PC-3 (cell line): Measurements from ENCODE around the gene MBLAC1. TPM values are rescaled to one million over a fixed set of nuclear protein-coding genes. Genes with fewer than 3 reads are reported as not detected.

Experiments used
- ATAC-seq: fragments of 200-7000 bp; cut with Tn5 transposase; 2 replicates; pipeline ENCODE4 v1.9.1; 2020; ENCODE audit warnings: mild to moderate bottlenecking, moderate library complexity
- BruUV-seq: library from RNA; stranded (reverse); fragments of 400-500 nt; replicated peaks from 2 replicates; lab custom pipeline; 2021; lab: Mats Ljungman, UMichigan
- CTCF ChIA-PET: fragments of 300-600 bp; sonication (Branson Sonifier 250); formaldehyde crosslinking; loops from one replicate; lab custom pipeline; 2022; ENCODE audit warnings: antibody characterized with exemption; lab: Charles Lee
- POLR2A ChIA-PET: fragments of 300-600 bp; sonication (Branson Sonifier 250); formaldehyde crosslinking; loops from one replicate; lab custom pipeline; 2022; ENCODE audit warnings: antibody characterized with exemption; ENCODE audit not compliant: unreplicated experiment; lab: Charles Lee
- DNase-seq: peaks from one replicate; pipeline ENCODE4 v3.0.0-alpha.2; 2015
- H2AFZ ChIP-seq: fragments of 300-600 bp; sonication (generic); 2 replicates; pipeline ENCODE4 v1.6.0; 2016; ENCODE audit warnings: antibody characterized with exemption, low read length
- H3F3A ChIP-seq: fragments of 300-600 bp; sonication (generic); one replicate; pipeline ENCODE4 v1.6.0; 2017; ENCODE audit warnings: antibody characterized with exemption, low read length, control low read depth, mild to moderate bottlenecking; ENCODE audit not compliant: unreplicated experiment
- H3K27ac ChIP-seq: fragments of 300-600 bp; sonication (generic); 2 replicates; pipeline ENCODE4 v1.5.1; 2016; ENCODE audit warnings: mild to moderate bottlenecking, low read length
- H3K27me3 ChIP-seq: fragments of 300-600 bp; sonication (generic); 2 replicates; pipeline ENCODE4 v1.6.1; 2016; ENCODE audit warnings: low read length, mixed read lengths
- H3K36me3 ChIP-seq: fragments of 300-600 bp; sonication (generic); 2 replicates; pipeline ENCODE4 v1.6.1; 2016; ENCODE audit warnings: low read depth, mixed run types, low read length, mixed read lengths
- H3K4me1 ChIP-seq: fragments of 300-600 bp; sonication (generic); 2 replicates; pipeline ENCODE4 v1.5.1; 2016; ENCODE audit warnings: low read length; ENCODE audit not compliant: insufficient read depth
- H3K4me2 ChIP-seq: fragments of 300-600 bp; sonication (generic); 2 replicates; pipeline ENCODE4 v1.6.0; 2016; ENCODE audit warnings: low read length
- H3K4me3 ChIP-seq: fragments of 300-600 bp; sonication (generic); 2 replicates; pipeline ENCODE4 v1.5.1; 2016; ENCODE audit warnings: mild to moderate bottlenecking, low read length, mixed read lengths
- H3K79me2 ChIP-seq: fragments of 300-600 bp; sonication (generic); 2 replicates; pipeline ENCODE4 v1.6.1; 2017; ENCODE audit warnings: low read length, mixed read lengths
- H3K9ac ChIP-seq: fragments of 300-600 bp; sonication (generic); 2 replicates; pipeline ENCODE4 v1.6.0; 2016; ENCODE audit warnings: mild to moderate bottlenecking, low read length
- H3K9me2 ChIP-seq: fragments of 300-600 bp; sonication (generic); replicated peaks from 2 replicates; pipeline ENCODE4 v1.6.1; 2016; ENCODE audit warnings: mixed run types, low read length, mixed read lengths
- H3K9me3 ChIP-seq: fragments of 300-600 bp; sonication (generic); 2 replicates; pipeline ENCODE4 v1.6.1; 2016; ENCODE audit warnings: low read length, mixed read lengths
- H4K20me1 ChIP-seq: fragments of 300-600 bp; sonication (generic); 2 replicates; pipeline ENCODE4 v1.6.1; 2016; ENCODE audit warnings: low read length, mixed read lengths
- CTCF ChIP-seq: fragments of 300-600 bp; sonication (generic); conservative IDR thresholded peaks from 2 replicates; pipeline ENCODE4 v1.5.1; 2017; ENCODE audit warnings: antibody characterized with exemption, low read depth, mild to moderate bottlenecking, low read length
- EZH2 ChIP-seq: fragments of 300-600 bp; sonication (generic); IDR thresholded peaks from one replicate; pipeline ENCODE4 v1.6.1; 2017; ENCODE audit warnings: antibody characterized with exemption, mild to moderate bottlenecking, low read length; ENCODE audit not compliant: unreplicated experiment
- EZH2phosphoT487 ChIP-seq: fragments of 300-600 bp; sonication (generic); IDR thresholded peaks from 2 replicates; pipeline ENCODE4 v1.6.1; 2018; ENCODE audit warnings: mild to moderate bottlenecking, antibody characterized with exemption, low read length, borderline replicate concordance
- intact Hi-C: fragments of 100-400 bp; cut with micrococcal nuclease; formaldehyde crosslinking; loops from 2 replicates; pipeline ENCODE4 v1.9.0; 2023
- total RNA-seq: library from RNA; depleted of rRNA; stranded (reverse); fragments of >200 nt; gene quantifications from 2 replicates; pipeline ENCODE4 v1.2.3, GENCODE V29; 2014

The MBLAC1 gene
- total RNA-seq, 1 experiment from 2014 or later, result 2.7 TPM

GRCh38 chr7:100081535-100082102 lies 45.1 kb upstream of the MBLAC1 start, which contains the start of gene ZNF3:
Gene ZNF3 (minus strand): TSS chr7:100081723. CDS start chr7:100077357, 4,366 bp downstream.
- peaks cover 21% of the 10 kb centered on the region for H3K36me3 ChIP-seq
- peaks cover 13% of the 10 kb centered on the region for H3K4me1 ChIP-seq
- H3K27ac ChIP-seq, result peak within 1 kb of the TSS; percentile 53
- peaks cover 47% of the 10 kb centered on the region for H3K79me2 ChIP-seq
- H3K9me3 ChIP-seq, result no peaks in the 10 kb centered on the region
- CTCF ChIA-PET, result no interaction called here
- no peaks in the 10 kb centered on the region for H3F3A ChIP-seq
- 0 out of 2 replicates have a peak, but pooled peaks cover 6% of the 10 kb centered on the region for H4K20me1 ChIP-seq
- ATAC-seq, result peak; percentile 80
- TF ChIP-seq EZH2 (no peak), EZH2phosphoT487 (no peak), CTCF (peak; percentile 89)
- intact Hi-C loops, result loop anchor here (1.0 to 5.0 kb wide), 3 partner anchors 46 to 674 kb away; partner anchors contain the start of genes BUD31, MBLAC1 and PDAP1
- H2AFZ ChIP-seq, result peak within 1 kb of the TSS; percentile 61
- H3K9ac ChIP-seq, result peak within 1 kb of the TSS; percentile 95
- H3K27me3 ChIP-seq, result no peaks in the 10 kb centered on the region
- POLR2A ChIA-PET, result interaction anchor here (1.1 kb wide), 2 partner anchors 18 to 20 kb away, joined by 9 to 30 read pairs; partner anchors contain the start of genes AP4M1 and MCM7
- H3K4me3 ChIP-seq, result peak within 1 kb of the TSS; percentile 100
- DNase-seq, result peak; percentile 98
- no peaks in the 10 kb centered on the region for H3K9me2 ChIP-seq
- H3K4me2 ChIP-seq, result peak within 1 kb of the TSS; percentile 84
- BruUV-seq, result no TSS peak

- Histone ChIP-seq H4K20me1 (0 out of 2 replicates have a peak, but pooled peaks cover 6% of the 10 kb centered on the region), H3K79me2 (peaks cover 36% of the 10 kb centered on the region), H3K9me2 (no peaks in the 10 kb centered on the region), H3F3A (no peaks in the 10 kb centered on the region), H3K4me2 (peak overlapping the region; percentile 66; the same call in 1 of the 2 replicates), H3K9me3 (no peaks in the 10 kb centered on the region), H3K4me1 (peaks cover 27% of the 10 kb centered on the region), H3K27ac (no peak overlapping the region), H3K36me3 (peaks cover 13% of the 10 kb centered on the region; the same call in 1 of the 2 replicates), H3K9ac (no peak overlapping the region), H3K4me3 (no peak overlapping the region), H3K27me3 (no peaks in the 10 kb centered on the region), H2AFZ (no peak overlapping the region)
- CTCF ChIA-PET, result interaction anchor here (0.6 kb wide), 1 partner anchor 17 kb away, joined by 6 read pairs; no protein-coding TSS in a partner anchor
- TF ChIP-seq EZH2phosphoT487, result no peak
- no peak for TF ChIP-seq EZH2
- TF ChIP-seq CTCF, result no peak
- DNase-seq (no peak), ATAC-seq (no peak)
- BruUV-seq, result no TSS peak
- intact Hi-C loops, result loop anchor here (5.0 kb wide), 2 partner anchors 44 to 676 kb away; partner anchors contain the start of genes BUD31, MBLAC1 and PDAP1
- POLR2A ChIA-PET, result interaction anchor here (0.6 to 1.1 kb wide), 6 partner anchors 9 to 1204 kb away, joined by 4 to 30 read pairs (median 6); partner anchors contain the start of genes AP4M1 and MCM7
These were observed 43.8 kb upstream of the MBLAC1 start for GRCh38 chr7:100082978-100083377.

- peaks cover 36% of the 10 kb centered on the region for H3K4me1 ChIP-seq
- ChIA-PET POLR2A (no interaction called here), CTCF (no interaction called here)
- ATAC-seq (no peak), DNase-seq (no peak)
- no TSS peak for BruUV-seq
- no peak overlapping the region for H3K4me3 ChIP-seq
- TF ChIP-seq EZH2phosphoT487 (no peak), EZH2 (no peak), CTCF (no peak)
- H3K9ac ChIP-seq, result no peak overlapping the region
- H3K36me3 ChIP-seq, result peaks cover 3% of the 10 kb centered on the region; the same call in 1 of the 2 replicates
- peaks cover 32% of the 10 kb centered on the region for H3K79me2 ChIP-seq
- no peak overlapping the region for H2AFZ ChIP-seq
- no peaks in the 10 kb centered on the region for H3F3A ChIP-seq
- H3K27me3 ChIP-seq, result no peaks in the 10 kb centered on the region
- no peaks in the 10 kb centered on the region for H4K20me1 ChIP-seq
- H3K9me2 ChIP-seq, result no peaks in the 10 kb centered on the region
- H3K27ac ChIP-seq, result no peak overlapping the region
- no peak overlapping the region for H3K4me2 ChIP-seq
- H3K9me3 ChIP-seq, result no peaks in the 10 kb centered on the region
- intact Hi-C loops, result no loop called here
These were observed 41.3 kb upstream of the MBLAC1 start for GRCh38 chr7:100085515-100085914.
